Loucy (cell line): Measurements from ENCODE around the gene ATP1A2.

Experiments used
- H2AFZ ChIP-seq: fragments of 200-600 bp; sonication (generic); 2 replicates; pipeline ENCODE4 v1.6.0; 2016; ENCODE audit warnings: antibody characterized with exemption, mild to moderate bottlenecking, low read length, moderate library complexity
- H3F3A ChIP-seq: fragments of 200-600 bp; 2 replicates; pipeline ENCODE4 v1.6.0; 2016; ENCODE audit warnings: antibody characterized with exemption, low read depth, mild to moderate bottlenecking
- H3K27me3 ChIP-seq: fragments of 200-600 bp; sonication (generic); 2 replicates; pipeline ENCODE4 v1.6.1; 2014; ENCODE audit warnings: low read length, mild to moderate bottlenecking; ENCODE audit not compliant: insufficient read depth, poor library complexity, severe bottlenecking
- H3K36me3 ChIP-seq: fragments of 200-600 bp; sonication (generic); 2 replicates; pipeline ENCODE4 v1.6.1; 2016; ENCODE audit warnings: low read length; ENCODE audit not compliant: insufficient read depth
- H3K4me1 ChIP-seq: fragments of 200-600 bp; sonication (generic); 2 replicates; pipeline ENCODE4 v1.5.1; 2014; ENCODE audit warnings: low read length, mild to moderate bottlenecking; ENCODE audit not compliant: insufficient read depth, poor library complexity, severe bottlenecking
- H3K4me2 ChIP-seq: fragments of 200-600 bp; sonication (generic); 2 replicates; pipeline ENCODE4 v1.6.0; 2014; ENCODE audit warnings: antibody characterized with exemption, low read length, low read depth, mild to moderate bottlenecking; ENCODE audit not compliant: poor library complexity, severe bottlenecking
- H3K4me3 ChIP-seq: fragments of 200-600 bp; sonication (generic); 2 replicates; pipeline ENCODE4 v1.5.1; 2014; ENCODE audit warnings: low read length, mild to moderate bottlenecking, mixed read lengths; ENCODE audit not compliant: poor library complexity, severe bottlenecking
- H3K79me2 ChIP-seq: fragments of 200-600 bp; sonication (generic); 2 replicates; pipeline ENCODE4 v1.6.1; 2014; ENCODE audit warnings: low read length; ENCODE audit not compliant: insufficient read depth
- H3K9ac ChIP-seq: fragments of 200-600 bp; sonication (generic); 2 replicates; pipeline ENCODE4 v1.6.0; 2014; ENCODE audit warnings: mild to moderate bottlenecking, low read depth, low read length, moderate library complexity; ENCODE audit not compliant: poor library complexity, severe bottlenecking
- H3K9me2 ChIP-seq: fragments of 200-600 bp; sonication (generic); replicated peaks from 2 replicates; pipeline ENCODE4 v1.6.1; 2016; ENCODE audit warnings: low read depth, low read length, mixed read lengths
- H3K9me3 ChIP-seq: fragments of 200-600 bp; sonication (generic); 2 replicates; pipeline ENCODE4 v1.6.1; 2014; ENCODE audit warnings: mild to moderate bottlenecking, antibody characterized with exemption, low read length, low read depth; ENCODE audit not compliant: insufficient read depth
- H4K20me1 ChIP-seq: fragments of 200-600 bp; sonication (generic); 2 replicates; pipeline ENCODE4 v1.6.0; 2014; ENCODE audit warnings: antibody characterized with exemption, low read length, mild to moderate bottlenecking; ENCODE audit not compliant: insufficient read depth, poor library complexity, severe bottlenecking
- CTCF ChIP-seq: fragments of 200-600 bp; sonication (generic); conservative IDR thresholded peaks from 2 replicates; pipeline ENCODE4 v1.5.1; 2014; ENCODE audit warnings: mild to moderate bottlenecking, antibody characterized with exemption, low read length
- EZH2phosphoT487 ChIP-seq: fragments of 200-600 bp; IDR thresholded peaks from 2 replicates; pipeline ENCODE4 v1.6.1; 2018; ENCODE audit warnings: antibody characterized with exemption, mild to moderate bottlenecking, moderate library complexity, borderline replicate concordance

The ATP1A2 gene

GRCh38 chr1:160191756-160192155, 76.2 kb downstream of the ATP1A2 start:
- Histone ChIP-seq H3K4me1 (no peaks in the 10 kb centered on the region), H3F3A (no peaks in the 10 kb centered on the region), H2AFZ (no peak overlapping the region), H3K36me3 (no peaks in the 10 kb centered on the region), H3K9me3 (no peaks in the 10 kb centered on the region), H3K9me2 (no peaks in the 10 kb centered on the region), H3K4me3 (no peak overlapping the region), H4K20me1 (no peaks in the 10 kb centered on the region), H3K79me2 (no peaks in the 10 kb centered on the region), H3K27me3 (no peaks in the 10 kb centered on the region), H3K9ac (no peak overlapping the region), H3K4me2 (no peak overlapping the region)
- TF ChIP-seq CTCF (no peak), EZH2phosphoT487 (no peak)

DNA sequence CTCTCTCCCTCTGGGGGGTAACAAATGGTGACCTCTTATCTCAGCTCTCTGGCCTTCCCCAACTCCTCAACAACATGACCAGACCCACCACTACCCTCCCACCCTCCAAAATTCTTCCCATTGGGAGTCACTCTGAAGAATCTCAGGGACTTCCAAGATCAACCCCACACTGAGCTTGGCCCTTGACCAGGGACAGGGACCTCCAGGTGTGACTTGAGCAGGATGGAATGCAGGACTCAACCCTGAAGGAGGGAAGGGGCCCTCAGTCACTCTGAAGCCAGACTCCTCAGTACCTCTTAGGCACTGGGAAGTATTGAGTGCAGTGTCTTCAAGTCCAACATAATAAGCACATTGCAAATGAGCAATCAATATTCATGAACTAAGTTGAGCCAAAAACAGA, 76.7 kb downstream of the ATP1A2 start:
- H3K27me3 ChIP-seq = no peaks in the 10 kb centered on the region
- H3K36me3 ChIP-seq = no peaks in the 10 kb centered on the region
- no peak overlapping the region for H3K9ac ChIP-seq
- H3K4me2 ChIP-seq = no peak overlapping the region
- no peaks in the 10 kb centered on the region for H3K4me1 ChIP-seq
- H4K20me1 ChIP-seq = no peaks in the 10 kb centered on the region
- no peaks in the 10 kb centered on the region for H3K9me3 ChIP-seq
- no peaks in the 10 kb centered on the region for H3K79me2 ChIP-seq
- no peak overlapping the region for H3K4me3 ChIP-seq
- no peaks in the 10 kb centered on the region for H3K9me2 ChIP-seq
- no peak overlapping the region for H2AFZ ChIP-seq
- H3F3A ChIP-seq = no peaks in the 10 kb centered on the region
- TF ChIP-seq CTCF (no peak), EZH2phosphoT487 (no peak)
